ENCODE measurements around the gene OR51B5. TPM values are rescaled to one million over a fixed set of nuclear protein-coding genes. Genes with fewer than 3 reads are reported as not detected.

The OR51B5 gene
- total RNA-seq, result 0.09 and 0.30 TPM in 2 replicates

GRCh38 chr11:5343474-5344335 lies at the start of gene OR51B5:
TSS of gene OR51B5 (minus strand) at chr11:5343524. CDS start at chr11:5343524, 0 bp downstream.

GRCh38 chr11:5383576-5383975 lies 40.3 kb upstream of the OR51B5 start, which contains the start of gene OR51M1:
TSS of gene OR51M1 (plus strand) at chr11:5383812. CDS start at chr11:5389399, 5,587 bp downstream.

GRCh38 chr11:5351208-5351607 lies 7.9 kb upstream of the OR51B5 start, which contains the start of gene OR51B6:
TSS of gene OR51B6 (plus strand) at chr11:5351508. CDS start at chr11:5351508, 0 bp downstream.

GRCh38 chr11:5324197-5324596 lies 19.1 kb downstream of the OR51B5 start, which contains the start of gene OR51B2:
TSS of gene OR51B2 (minus strand) at chr11:5324297. CDS start at chr11:5324297, 0 bp downstream.

GRCh38 chr11:5301846-5302245 lies 41.5 kb downstream of the OR51B5 start, which contains the start of gene OR51B4:
TSS of gene OR51B4 (minus strand) at chr11:5301946. CDS start at chr11:5301946, 0 bp downstream.

Other genes starting within 250 kb of the OR51B5 start
- not detected in 2 replicates for gene OR52A5, start 205.2 kb downstream of the OR51B5 start, total RNA-seq
- not detected in 2 replicates for gene OR52A1, start 188.8 kb downstream of the OR51B5 start, total RNA-seq
- gene OR51V1, start 142.8 kb downstream of the OR51B5 start, total RNA-seq, result not detected in 2 replicates
- not detected in 2 replicates for gene HBB, start 116.5 kb downstream of the OR51B5 start, total RNA-seq
- not detected in 2 replicates for gene HBD, start 109.0 kb downstream of the OR51B5 start, total RNA-seq
- gene HBG1, start 93.7 kb downstream of the OR51B5 start, total RNA-seq, result 0.37 TPM in 1 of 2 replicates, not detected in the other
- not detected in 2 replicates for gene HBG2, start 88.7 kb downstream of the OR51B5 start, total RNA-seq
- 0.23 TPM in 1 of 2 replicates, not detected in the other for gene HBE1, start 73.6 kb downstream of the OR51B5 start, total RNA-seq
- gene OR51B4, start 41.6 kb downstream of the OR51B5 start, total RNA-seq, result not detected in 2 replicates
- gene OR51B2, start 19.2 kb downstream of the OR51B5 start, total RNA-seq, result not detected in 2 replicates
- not detected in 2 replicates for gene OR51B6, start 8.0 kb upstream of the OR51B5 start, total RNA-seq
- gene OR51M1, start 40.3 kb upstream of the OR51B5 start, total RNA-seq, result not detected in 2 replicates
- gene OR51Q1, start 78.6 kb upstream of the OR51B5 start, total RNA-seq, result not detected in 2 replicates
- not detected in 2 replicates for gene OR51I1, start 98.0 kb upstream of the OR51B5 start, total RNA-seq
- not detected in 2 replicates for gene OR51I2, start 105.8 kb upstream of the OR51B5 start, total RNA-seq
- gene OR52D1, start 145.2 kb upstream of the OR51B5 start, total RNA-seq, result not detected in 2 replicates
- gene UBQLN3, start 166.4 kb upstream of the OR51B5 start, total RNA-seq, result 0.14 TPM in 1 of 2 replicates, not detected in the other
- 0.05 and 0.30 TPM in 2 replicates for gene UBQLNL, start 173.2 kb upstream of the OR51B5 start, total RNA-seq
- gene OR52H1, start 205.0 kb upstream of the OR51B5 start, total RNA-seq, result 0.30 and 0.42 TPM in 2 replicates
- not detected in 2 replicates for gene OR52B6, start 237.4 kb upstream of the OR51B5 start, total RNA-seq

Measured in smooth muscle cell of the umbilical artery (primary cell).